ENCODE data around the gene SPINK9.

The SPINK9 gene

GRCh38 chr5:148368299-148368698, 32.9 kb downstream of the SPINK9 start:
- DNase-seq (ENCODE audit: low spot score): no peak

- no peak for DNase-seq (ENCODE audit: low spot score)
Measured at GRCh38 chr5:148372166-148372725, 36.9 kb downstream of the SPINK9 start.

GRCh38 chr5:148372893-148373292, 37.5 kb downstream of the SPINK9 start:
- no peak for DNase-seq (ENCODE audit: low spot score)

- DNase-seq (ENCODE audit: low spot score): peak; percentile 60
Measured at GRCh38 chr5:148374690-148375360, 39.5 kb downstream of the SPINK9 start.

- no peak for DNase-seq (ENCODE audit: low spot score)
Measured at GRCh38 chr5:148376198-148376597, 40.8 kb downstream of the SPINK9 start.

- no peak for DNase-seq (ENCODE audit: low spot score)
Measured at GRCh38 chr5:148378670-148379069, 43.3 kb downstream of the SPINK9 start.

- DNase-seq (ENCODE audit: low spot score): no peak
Measured at GRCh38 chr5:148379340-148379739, 44.0 kb downstream of the SPINK9 start.

GRCh38 chr5:148381906-148382305, 46.5 kb downstream of the SPINK9 start:
- DNase-seq (ENCODE audit: low spot score): peak; percentile 49

- DNase-seq (ENCODE audit: low spot score): peak; percentile 5
Measured at GRCh38 chr5:148382961-148383360, 47.6 kb downstream of the SPINK9 start.

- DNase-seq (ENCODE audit: low spot score): peak; percentile 98
Measured at GRCh38 chr5:148383564-148384379, 48.4 kb downstream of the SPINK9 start, which contains the start of gene FBXO38. FBXO38 (plus strand) TSS chr5:148383958; CDS start chr5:148394777, 10,819 bp downstream.

- peak; percentile 38 for DNase-seq (ENCODE audit: low spot score)
Measured at GRCh38 chr5:148384380-148384737, 49.0 kb downstream of the SPINK9 start.

- DNase-seq (ENCODE audit: low spot score): no peak
Measured at GRCh38 chr5:148385094-148385493, 49.7 kb downstream of the SPINK9 start.

- peak; percentile 77 for DNase-seq (ENCODE audit: low spot score)
Measured at GRCh38 chr5:148386041-148386440, 50.7 kb downstream of the SPINK9 start.

GRCh38 chr5:148387325-148387724, 52.0 kb downstream of the SPINK9 start:
- no peak for DNase-seq (ENCODE audit: low spot score)

GRCh38 chr5:148388696-148389095, 53.3 kb downstream of the SPINK9 start:
- DNase-seq (ENCODE audit: low spot score): no peak
